DMS153 (cell line): Measurements from ENCODE around the gene COL4A2.
A peak's percentile ranks its signal among the peaks of the same experiment; 100 is the strongest.
"Not testable (repeated sequence)": the region's sequence is repeated elsewhere in the genome, so short reads cannot be mapped to it uniquely, and the experiment has no call there.

ENCODE experiments used
- DNase-seq: peaks from one replicate; lab custom pipeline; 2025; lab: John Stamatoyannopoulos, UW

Gene COL4A2

GRCh38 chr13:110496281-110496680 lies 189.2 kb downstream of the COL4A2 start:
- no peak for DNase-seq

DNA sequence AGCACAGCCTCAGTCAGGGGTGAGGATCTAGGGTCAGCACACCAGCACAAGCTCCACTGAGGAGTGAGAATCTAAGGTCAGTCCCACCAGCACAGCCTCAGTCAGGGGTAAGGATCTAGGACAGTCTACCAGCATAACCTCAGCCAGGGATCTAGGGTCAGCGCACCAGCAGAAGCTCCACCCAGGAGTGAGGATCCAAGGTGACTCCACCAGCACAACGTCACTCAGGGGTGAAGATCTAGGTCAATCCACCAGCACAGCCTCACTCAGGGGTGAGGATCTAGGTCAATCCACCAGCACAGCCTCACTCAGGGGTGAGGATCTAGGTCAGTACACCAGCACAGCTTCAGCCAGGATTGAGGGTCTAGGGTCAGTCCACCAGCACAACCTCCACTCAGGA lies 189.9 kb downstream of the COL4A2 start:
- DNase-seq = no peak

- not testable (repeated sequence) for DNase-seq
These were observed 190.8 kb downstream of the COL4A2 start for GRCh38 chr13:110497896-110498295.

DNA sequence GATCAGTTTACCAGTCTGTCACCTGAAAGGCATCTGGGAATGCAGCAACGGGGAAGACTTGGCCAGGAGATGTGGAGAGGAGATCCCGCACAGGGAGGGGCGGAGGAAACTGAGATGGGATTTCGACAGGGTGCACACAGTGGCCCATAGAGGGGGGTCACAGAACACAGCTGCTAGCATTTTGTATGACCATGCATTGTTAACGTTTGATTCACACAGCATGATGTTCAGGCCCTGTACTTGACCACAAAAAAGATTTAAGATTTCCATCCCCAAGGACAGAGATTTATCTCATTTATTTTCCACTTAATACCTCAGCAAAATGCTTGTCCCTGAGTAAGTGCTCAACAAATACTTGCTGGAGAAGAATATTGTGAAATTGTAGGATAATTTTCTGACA lies 191.2 kb downstream of the COL4A2 start:
- DNase-seq = no peak

GRCh38 chr13:110498765-110499164 lies 191.7 kb downstream of the COL4A2 start:
- no peak for DNase-seq

- DNase-seq = peak; percentile 95
These were observed 192.7 kb downstream of the COL4A2 start for GRCh38 chr13:110499621-110500281.

GRCh38 chr13:110500341-110500740 lies 193.3 kb downstream of the COL4A2 start:
- no peak for DNase-seq

- no peak for DNase-seq
These were observed 194.1 kb downstream of the COL4A2 start for GRCh38 chr13:110501188-110501587.

- no peak for DNase-seq
These were observed 196.2 kb downstream of the COL4A2 start for GRCh38 chr13:110503037-110503901.

- no peak for DNase-seq
These were observed 197.0 kb downstream of the COL4A2 start for GRCh38 chr13:110503979-110504499.

GRCh38 chr13:110505594-110505993 lies 198.5 kb downstream of the COL4A2 start:
- DNase-seq = no peak

- no peak for DNase-seq
These were observed 199.3 kb downstream of the COL4A2 start for GRCh38 chr13:110506396-110506795.

DNA sequence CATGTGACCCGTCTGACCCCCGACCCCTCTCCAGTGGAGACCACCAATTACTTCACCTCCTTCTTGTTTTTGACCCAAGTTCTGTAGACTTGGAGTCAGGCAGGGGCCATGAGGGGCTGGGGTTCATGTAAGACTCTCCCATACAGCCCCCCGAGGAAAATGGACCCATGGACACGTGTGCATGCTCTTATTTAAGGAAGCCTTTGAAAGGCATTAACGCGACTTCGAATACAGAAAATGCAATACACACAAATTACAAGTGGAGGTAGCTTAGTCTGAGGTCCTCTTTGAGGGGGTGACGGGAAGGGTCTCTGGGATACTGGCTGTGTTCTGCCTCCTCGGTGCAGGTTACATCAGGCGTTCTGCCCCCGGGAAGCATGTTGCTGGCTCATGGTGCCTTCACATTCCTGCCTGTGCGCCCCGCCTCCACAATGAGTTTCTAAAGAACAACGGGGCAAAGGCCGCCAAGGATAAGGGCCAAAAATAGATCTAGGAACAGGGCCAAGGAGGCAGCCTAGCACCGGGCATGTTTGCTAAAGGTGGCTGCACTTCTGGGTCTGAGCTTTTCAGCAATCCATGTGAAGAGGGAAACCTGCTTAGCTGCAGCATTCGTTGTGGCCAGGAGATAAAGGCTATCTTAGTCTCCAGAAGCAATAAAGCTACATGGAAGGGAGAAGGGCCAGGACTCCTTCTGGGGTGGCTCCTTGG lies 199.9 kb downstream of the COL4A2 start:
- peak; percentile 66 for DNase-seq

GRCh38 chr13:110507678-110508381 lies 200.7 kb downstream of the COL4A2 start:
- DNase-seq = peak; percentile 67

GRCh38 chr13:110509478-110509926 lies 202.4 kb downstream of the COL4A2 start:
- DNase-seq = peak; percentile 95

DNA sequence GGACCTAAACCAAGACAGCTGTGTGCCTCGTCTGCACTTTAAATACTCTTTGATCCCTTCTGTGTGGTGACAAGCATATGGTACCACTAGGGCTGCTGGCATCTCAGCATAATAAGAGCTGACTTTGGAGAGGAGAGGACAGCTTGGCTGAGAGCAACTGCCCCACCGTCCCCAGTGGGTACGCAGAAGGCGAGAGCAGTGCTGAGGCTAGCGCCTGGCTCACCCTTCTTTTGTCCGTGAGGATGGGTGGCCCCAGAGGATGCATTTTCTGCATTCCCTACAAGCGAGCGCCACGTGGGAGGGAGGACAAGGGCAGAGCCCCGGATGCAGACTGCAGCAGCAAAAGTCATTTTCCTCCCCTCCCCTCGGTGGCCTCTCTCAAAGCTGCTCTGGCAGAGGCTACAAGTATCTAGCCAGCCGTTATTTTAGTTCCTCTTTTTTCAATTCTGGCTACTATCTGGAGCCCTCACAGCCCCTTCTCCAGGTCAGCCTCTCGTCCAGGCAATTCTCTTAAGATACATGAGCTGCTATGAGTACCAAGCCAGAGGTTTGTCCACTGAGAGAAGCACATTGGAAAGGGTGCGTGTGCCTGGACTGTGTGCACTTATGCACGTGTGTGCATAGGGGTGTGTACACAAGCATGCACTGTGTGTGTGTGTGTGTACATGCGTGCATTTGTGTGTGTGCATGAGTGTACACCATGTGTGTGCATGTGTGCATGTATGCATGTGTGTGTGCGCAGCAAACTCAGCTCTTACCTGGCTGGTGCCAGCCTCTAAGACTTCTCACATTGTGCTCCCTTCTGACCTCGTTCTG lies 203.1 kb downstream of the COL4A2 start:
- DNase-seq = no peak

DNA sequence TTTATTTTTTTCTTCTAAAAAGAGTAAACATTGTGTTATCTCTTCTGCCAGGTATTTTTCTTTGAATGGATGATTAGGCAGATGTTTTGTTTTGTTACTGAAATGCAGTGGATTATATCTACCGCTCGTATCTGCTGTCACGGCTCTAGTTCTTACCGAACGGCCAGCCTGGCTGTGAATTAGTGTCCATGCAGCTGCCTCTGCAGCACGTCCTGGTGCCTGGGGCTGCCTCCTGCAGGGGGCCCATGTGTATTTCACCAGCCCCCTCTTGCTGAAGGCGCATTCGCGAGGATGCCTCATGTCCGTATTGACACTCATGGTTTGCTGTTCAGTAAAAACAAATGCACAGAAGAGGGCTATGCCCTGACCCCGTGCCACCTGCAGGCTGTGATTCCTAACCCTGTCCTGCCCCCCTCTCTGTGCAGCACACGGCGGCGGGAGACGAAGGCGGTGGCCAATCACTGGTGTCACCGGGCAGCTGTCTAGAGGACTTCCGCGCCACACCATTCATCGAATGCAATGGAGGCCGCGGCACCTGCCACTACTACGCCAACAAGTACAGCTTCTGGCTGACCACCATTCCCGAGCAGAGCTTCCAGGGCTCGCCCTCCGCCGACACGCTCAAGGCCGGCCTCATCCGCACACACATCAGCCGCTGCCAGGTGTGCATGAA lies 204.6 kb downstream of the COL4A2 start:
- no peak for DNase-seq

DNA sequence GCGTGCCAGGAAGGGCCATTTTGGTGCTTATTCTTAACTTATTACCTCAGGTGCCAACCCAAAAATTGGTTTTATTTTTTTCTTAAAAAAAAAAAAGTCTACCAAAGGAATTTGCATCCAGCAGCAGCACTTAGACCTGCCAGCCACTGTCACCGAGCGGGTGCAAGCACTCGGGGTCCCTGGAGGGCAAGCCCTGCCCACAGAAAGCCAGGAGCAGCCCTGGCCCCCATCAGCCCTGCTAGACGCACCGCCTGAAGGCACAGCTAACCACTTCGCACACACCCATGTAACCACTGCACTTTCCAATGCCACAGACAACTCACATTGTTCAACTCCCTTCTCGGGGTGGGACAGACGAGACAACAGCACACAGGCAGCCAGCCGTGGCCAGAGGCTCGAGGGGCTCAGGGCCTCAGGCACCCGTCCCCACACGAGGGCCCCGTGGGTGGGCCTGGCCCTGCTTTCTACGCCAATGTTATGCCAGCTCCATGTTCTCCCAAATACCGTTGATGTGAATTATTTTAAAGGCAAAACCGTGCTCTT lies 205.2 kb downstream of the COL4A2 start:
- no peak for DNase-seq

DNA sequence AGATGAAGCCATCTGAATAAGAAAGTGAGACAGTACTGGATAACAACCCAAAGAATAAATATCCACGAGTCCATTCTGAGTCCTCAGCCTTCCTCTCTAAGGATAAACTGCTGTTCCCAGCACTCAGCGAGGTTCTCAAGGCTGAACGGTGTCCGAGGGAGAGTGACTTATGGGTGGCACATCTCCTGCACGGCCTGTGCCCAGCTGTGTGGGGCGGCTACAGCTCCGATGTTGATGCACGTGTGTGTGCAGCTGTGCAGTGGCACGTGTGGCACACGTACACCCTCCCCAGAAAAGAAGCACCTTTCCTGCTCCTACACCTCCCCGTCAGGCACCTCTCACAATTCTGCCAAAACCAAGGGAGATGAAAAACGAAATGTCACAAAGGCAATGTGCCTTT lies 209.4 kb downstream of the COL4A2 start:
- no peak for DNase-seq
